Esophagus (tissue), 2 donors: ENCODE data around the gene ACIN1. TPM values are rescaled to one million over a fixed set of nuclear protein-coding genes. Genes with fewer than 3 reads are reported as not detected.

Experiments
- H3K27ac ChIP-seq, 2 donors: one replicate each; pipeline ENCODE4 v1.5.1; 2013; ENCODE audit warnings: low read depth in 2 of 2, mild to moderate bottlenecking in 2 of 2, inconsistent platforms in 1 of 2, low read length in 1 of 2, moderate library complexity in 1 of 2
- H3K27me3 ChIP-seq, 2 donors: one replicate each; pipeline ENCODE4 v1.6.1; 2013; ENCODE audit warnings: low read length in 2 of 2, control low read depth in 1 of 2, mild to moderate bottlenecking in 1 of 2; ENCODE audit not compliant: insufficient read depth in 2 of 2, control insufficient read depth in 1 of 2
- H3K36me3 ChIP-seq, 2 donors: one replicate each; pipeline ENCODE4 v1.6.1; 2013; ENCODE audit warnings: low read length in 1 of 2; ENCODE audit not compliant: control insufficient read depth in 2 of 2, insufficient read depth in 2 of 2
- H3K4me1 ChIP-seq, 2 donors: one replicate each; pipeline ENCODE4 v1.6.1; 2013; ENCODE audit warnings: low read length in 1 of 2; ENCODE audit not compliant: control insufficient read depth in 2 of 2, insufficient read depth in 2 of 2
- H3K4me3 ChIP-seq, 2 donors: one replicate each; pipeline ENCODE4 v1.5.1; 2013; ENCODE audit warnings: low read length in 2 of 2, mild to moderate bottlenecking in 2 of 2, low read depth in 1 of 2, moderate library complexity in 1 of 2
- H3K9me3 ChIP-seq, 2 donors: one replicate each; pipeline ENCODE4 v1.6.1; 2013; ENCODE audit warnings: mild to moderate bottlenecking in 2 of 2, low read depth in 1 of 2, low read length in 1 of 2, moderate library complexity in 1 of 2; ENCODE audit not compliant: control insufficient read depth in 2 of 2, insufficient read depth in 1 of 2
- WGBS, 2 donors: extraction: QIAGEN DNeasy Blood & Tissue Kit; methylation state at CpG; one replicate each; pipeline ENCODE4 v1.1.7; 2013; 5-methylcytosine and 5-hydroxymethylcytosine counted together
- polyA plus RNA-seq, 2 donors: library from polyadenylated mRNA; stranded (reverse); fragments of 200-250 nt; gene quantifications; one replicate each; pipeline ENCODE4 v1.2.3, GENCODE V29; 2013
- donor health status: healthy with polysubstance abuse.
- donor health status: Bipolar disorder and iron deficiency.

Gene ACIN1
- polyA plus RNA-seq, 2 donors, result 70.5 to 136 TPM

- H3K27ac ChIP-seq, result peak overlapping the region in 1 of 2 donors; percentile 13
- H3K4me1 ChIP-seq, result no peaks in the 10 kb centered on the region
- H3K27me3 ChIP-seq, result no peaks in the 10 kb centered on the region
- H3K9me3 ChIP-seq, result no peaks in the 10 kb centered on the region
- peaks cover 7 to 15% of the 10 kb centered on the region in 2 donors for H3K36me3 ChIP-seq
- WGBS, 2 donors, result 91 to 92% methylated on average over 12 of the region's 12 CpGs
- H3K4me3 ChIP-seq, result no peak overlapping the region
These were observed 5.3 kb downstream of the ACIN1 start for GRCh38 chr14:23089498-23090253.

- no peaks in the 10 kb centered on the region for H3K9me3 ChIP-seq
- no peak overlapping the region for H3K4me3 ChIP-seq
- no peaks in the 10 kb centered on the region for H3K4me1 ChIP-seq
- WGBS, 2 donors, result 78 to 98% methylated on average over 1 of the region's 1 CpG
- no peaks in the 10 kb centered on the region for H3K27me3 ChIP-seq
- H3K27ac ChIP-seq, result no peak overlapping the region
- peaks cover 9 to 15% of the 10 kb centered on the region in 2 donors for H3K36me3 ChIP-seq
These were observed 8.4 kb downstream of the ACIN1 start for GRCh38 chr14:23086565-23086964.

- peaks cover 16 to 19% of the 10 kb centered on the region in 2 donors for H3K36me3 ChIP-seq
- no peak overlapping the region for H3K27ac ChIP-seq
- no peaks in the 10 kb centered on the region for H3K27me3 ChIP-seq
- 68 to 80% methylated on average over 3 of the region's 3 CpGs for WGBS, 2 donors
- H3K4me3 ChIP-seq, result no peak overlapping the region
- no peaks in the 10 kb centered on the region for H3K9me3 ChIP-seq
- no peaks in the 10 kb centered on the region for H3K4me1 ChIP-seq
These were observed 9.5 kb downstream of the ACIN1 start for GRCh38 chr14:23085458-23085857.

GRCh38 chr14:23080474-23080873, 14.5 kb downstream of the ACIN1 start:
- H3K9me3 ChIP-seq, result no peaks in the 10 kb centered on the region
- WGBS, 2 donors, result 75 to 84% methylated on average over 1 of the region's 1 CpG
- H3K36me3 ChIP-seq, result peaks cover 15 to 36% of the 10 kb centered on the region in 2 donors
- no peaks in the 10 kb centered on the region for H3K27me3 ChIP-seq
- no peaks in the 10 kb centered on the region for H3K4me1 ChIP-seq
- H3K27ac ChIP-seq, result no peak overlapping the region
- no peak overlapping the region for H3K4me3 ChIP-seq

- H3K27ac ChIP-seq, result peak overlapping the region; percentile 2 to 42
- H3K36me3 ChIP-seq, result peaks cover 15 to 36% of the 10 kb centered on the region in 2 donors
- H3K27me3 ChIP-seq, result no peaks in the 10 kb centered on the region
- WGBS, 2 donors, result 84 to 88% methylated on average over 2 of the region's 2 CpGs
- H3K9me3 ChIP-seq, result no peaks in the 10 kb centered on the region
- no peak overlapping the region for H3K4me3 ChIP-seq
- no peaks in the 10 kb centered on the region for H3K4me1 ChIP-seq
These were observed 15.2 kb downstream of the ACIN1 start for GRCh38 chr14:23079716-23080115.

GRCh38 chr14:23078692-23079116, 16.2 kb downstream of the ACIN1 start:
- no peaks in the 10 kb centered on the region for H3K27me3 ChIP-seq
- peaks cover 15 to 36% of the 10 kb centered on the region in 2 donors for H3K36me3 ChIP-seq
- 16 to 34% methylated on average over 2 of the region's 2 CpGs for WGBS, 2 donors
- H3K27ac ChIP-seq, result peak overlapping the region; percentile 28 to 51
- H3K4me1 ChIP-seq, result no peaks in the 10 kb centered on the region
- no peak overlapping the region for H3K4me3 ChIP-seq
- H3K9me3 ChIP-seq, result no peaks in the 10 kb centered on the region

GRCh38 chr14:23077962-23078361, 17.0 kb downstream of the ACIN1 start:
- Histone ChIP-seq H3K27me3 (no peaks in the 10 kb centered on the region), H3K36me3 (peaks cover 15 to 36% of the 10 kb centered on the region in 2 donors), H3K9me3 (no peaks in the 10 kb centered on the region), H3K4me1 (no peaks in the 10 kb centered on the region), H3K27ac (peak overlapping the region; percentile 62 to 74), H3K4me3 (no peak overlapping the region)
- WGBS, 2 donors, result 83 to 88% methylated on average over 5 of the region's 5 CpGs

- Histone ChIP-seq H3K4me1 (peaks cover 0 to 4% of the 10 kb centered on the region in 2 donors), H3K27ac (no peak overlapping the region), H3K36me3 (peaks cover 15 to 33% of the 10 kb centered on the region in 2 donors), H3K9me3 (no peaks in the 10 kb centered on the region), H3K4me3 (no peak overlapping the region), H3K27me3 (no peaks in the 10 kb centered on the region)
- WGBS, 2 donors, result 61 to 62% methylated on average over 5 of the region's 5 CpGs
These were observed 18.0 kb downstream of the ACIN1 start for GRCh38 chr14:23076785-23077408.

- peaks cover 0 to 5% of the 10 kb centered on the region in 2 donors for H3K4me1 ChIP-seq
- 92 to 100% methylated on average over 1 of the region's 1 CpG for WGBS, 2 donors
- no peak overlapping the region for H3K4me3 ChIP-seq
- H3K36me3 ChIP-seq, result peaks cover 5 to 21% of the 10 kb centered on the region in 2 donors
- H3K9me3 ChIP-seq, result no peaks in the 10 kb centered on the region
- H3K27ac ChIP-seq, result no peak overlapping the region
- H3K27me3 ChIP-seq, result no peaks in the 10 kb centered on the region
These were observed 20.0 kb downstream of the ACIN1 start for GRCh38 chr14:23074906-23075305.
